Trophoblast cell (in vitro differentiated cells and primary cell): ENCODE data around the gene LDLRAP1.

Experiments
- DNase-seq, 2 donors: peaks; one replicate each; pipeline ENCODE4 v3.0.0-alpha.2; 2016
- H2AFZ ChIP-seq: 2 replicates; pipeline ENCODE4 v1.6.1; 2013; ENCODE audit warnings: low read length, moderate library complexity, mild to moderate bottlenecking; ENCODE audit not compliant: insufficient read depth, poor library complexity
- H2AK5ac ChIP-seq: 2 replicates; pipeline ENCODE4 v1.6.1; 2013; ENCODE audit warnings: mild to moderate bottlenecking, low read length
- H2BK120ac ChIP-seq: 2 replicates; pipeline ENCODE4 v1.6.1; 2013; ENCODE audit warnings: low read length, mild to moderate bottlenecking, moderate library complexity; ENCODE audit not compliant: insufficient read depth, poor library complexity
- H2BK12ac ChIP-seq: 2 replicates; pipeline ENCODE4 v1.6.1; 2013; ENCODE audit warnings: mild to moderate bottlenecking, low read length, moderate library complexity
- H2BK5ac ChIP-seq: 2 replicates; pipeline ENCODE4 v1.6.1; 2013; ENCODE audit warnings: low read length, low read depth, moderate library complexity, mild to moderate bottlenecking; ENCODE audit not compliant: poor library complexity
- H3K14ac ChIP-seq: 2 replicates; pipeline ENCODE4 v1.6.1; 2013; ENCODE audit warnings: mild to moderate bottlenecking, low read length
- H3K18ac ChIP-seq: 2 replicates; pipeline ENCODE4 v1.6.1; 2013; ENCODE audit warnings: mild to moderate bottlenecking, low read length
- H3K23ac ChIP-seq: 2 replicates; pipeline ENCODE4 v1.6.1; 2013; ENCODE audit warnings: low read length
- H3K27ac ChIP-seq: 2 replicates; pipeline ENCODE4 v1.5.1; 2013; ENCODE audit warnings: low read depth, mild to moderate bottlenecking, inconsistent platforms, low read length, moderate library complexity
- H3K27me3 ChIP-seq: 2 replicates; pipeline ENCODE4 v1.6.1; 2013; ENCODE audit warnings: inconsistent platforms, mild to moderate bottlenecking, low read length, moderate library complexity; ENCODE audit not compliant: insufficient read depth
- H3K36me3 ChIP-seq, 2 experiments: 1 replicate in 1 of 2; 2 replicates in 1 of 2; pipeline ENCODE4 v1.6.1; 2013; ENCODE audit warnings: low read length in 2 of 2, mild to moderate bottlenecking in 2 of 2, moderate library complexity in 1 of 2; ENCODE audit not compliant: insufficient read depth in 2 of 2, control insufficient read depth in 1 of 2
- H3K4ac ChIP-seq: 2 replicates; pipeline ENCODE4 v1.6.1; 2013; ENCODE audit warnings: low read depth, mild to moderate bottlenecking, low read length, moderate library complexity
- H3K4me1 ChIP-seq, 2 experiments: 1 replicate in 1 of 2; 2 replicates in 1 of 2; pipeline ENCODE4 v1.6.1; 2013; ENCODE audit warnings: low read length in 2 of 2, mild to moderate bottlenecking in 2 of 2, moderate library complexity in 1 of 2; ENCODE audit not compliant: insufficient read depth in 2 of 2, control insufficient read depth in 1 of 2
- H3K4me2 ChIP-seq: 2 replicates; pipeline ENCODE4 v1.6.1; 2013; ENCODE audit warnings: inconsistent platforms, mild to moderate bottlenecking, low read length, moderate library complexity
- H3K4me3 ChIP-seq: 2 replicates; pipeline ENCODE4 v1.5.1; 2013; ENCODE audit warnings: mild to moderate bottlenecking, low read depth, low read length, inconsistent platforms
- H3K79me1 ChIP-seq: one replicate; pipeline ENCODE4 v1.6.1; 2013; ENCODE audit warnings: low read length
- H3K79me2 ChIP-seq: 2 replicates; pipeline ENCODE4 v1.6.1; 2013; ENCODE audit warnings: low read length, mild to moderate bottlenecking; ENCODE audit not compliant: control insufficient read depth, insufficient read depth, poor library complexity
- H3K9ac ChIP-seq: 2 replicates; pipeline ENCODE4 v1.6.1; 2013; ENCODE audit warnings: mild to moderate bottlenecking, low read length
- H3K9me3 ChIP-seq: 2 replicates; pipeline ENCODE4 v1.6.1; 2013; ENCODE audit warnings: low read depth, mild to moderate bottlenecking, control low read depth, inconsistent platforms, low read length; ENCODE audit not compliant: insufficient read depth
- H4K12ac ChIP-seq: 2 replicates; pipeline ENCODE4 v1.6.1; 2013; ENCODE audit warnings: low read depth, mild to moderate bottlenecking, low read length, moderate library complexity
- H4K8ac ChIP-seq: 2 replicates; pipeline ENCODE4 v1.6.1; 2013; ENCODE audit warnings: low read depth, mild to moderate bottlenecking, low read length, moderate library complexity
- H4K91ac ChIP-seq: one replicate; pipeline ENCODE4 v1.6.1; 2013; ENCODE audit warnings: low read depth, mild to moderate bottlenecking, low read length, moderate library complexity
- WGBS: extraction: QIAGEN DNeasy Blood & Tissue Kit; methylation state at CpG from one replicate; pipeline ENCODE4 v1.1.7; 2013; ENCODE audit warnings: missing lambda C conversion rate; ENCODE audit not compliant: insufficient read length, insufficient coverage; ENCODE audit errors: extremely low coverage; 5-methylcytosine and 5-hydroxymethylcytosine counted together

LDLRAP1 gene

GRCh38 chr1:25534410-25534788 is 9.0 kb upstream of the LDLRAP1 start:
- Histone ChIP-seq H4K12ac (no peak overlapping the region), H3K23ac (no peak overlapping the region), H4K91ac (no peak overlapping the region), H4K8ac (no peak overlapping the region), H3K79me1 (no peaks in the 10 kb centered on the region), H2AFZ (no peak overlapping the region), H3K27ac (no peak overlapping the region), H3K4me2 (no peak overlapping the region), H3K9me3 (no peaks in the 10 kb centered on the region), H3K9ac (no peak overlapping the region), H3K36me3 (no peaks in the 10 kb centered on the region), H2BK5ac (no peak overlapping the region), H3K4me3 (no peak overlapping the region), H2BK12ac (no peak overlapping the region), H2BK120ac (no peak overlapping the region), H3K4me1 (peaks cover 6 to 7% of the 10 kb centered on the region in 2 experiments), H3K14ac (no peak overlapping the region), H3K4ac (no peak overlapping the region), H2AK5ac (no peak overlapping the region), H3K18ac (no peak overlapping the region), H3K27me3 (no peaks in the 10 kb centered on the region), H3K79me2 (no peaks in the 10 kb centered on the region)
- no CpG with 5 or more reads among the region's 4 CpGs for WGBS
- DNase-seq: no peak

GRCh38 chr1:25536124-25536523 is 7.3 kb upstream of the LDLRAP1 start:
- no peak overlapping the region for H4K91ac ChIP-seq
- no peaks in the 10 kb centered on the region for H3K36me3 ChIP-seq
- H4K8ac ChIP-seq: no peak overlapping the region
- no peak overlapping the region for H3K18ac ChIP-seq
- no CpG with 5 or more reads among the region's 3 CpGs for WGBS
- no peak for DNase-seq
- no peak overlapping the region for H2BK12ac ChIP-seq
- no peak overlapping the region for H3K23ac ChIP-seq
- no peak overlapping the region for H3K14ac ChIP-seq
- no peak overlapping the region for H3K4me3 ChIP-seq
- no peak overlapping the region for H3K27ac ChIP-seq
- no peaks in the 10 kb centered on the region for H3K79me2 ChIP-seq
- H2AFZ ChIP-seq: no peak overlapping the region
- H3K4me1 ChIP-seq: peaks cover 6 to 7% of the 10 kb centered on the region in 2 experiments
- no peaks in the 10 kb centered on the region for H3K79me1 ChIP-seq
- H2AK5ac ChIP-seq: no peak overlapping the region
- no peak overlapping the region for H2BK5ac ChIP-seq
- H3K4me2 ChIP-seq: no peak overlapping the region
- H3K27me3 ChIP-seq: no peaks in the 10 kb centered on the region
- H4K12ac ChIP-seq: no peak overlapping the region
- no peak overlapping the region for H2BK120ac ChIP-seq
- no peak overlapping the region for H3K9ac ChIP-seq
- H3K9me3 ChIP-seq: no peaks in the 10 kb centered on the region
- H3K4ac ChIP-seq: no peak overlapping the region

GRCh38 chr1:25537153-25537831 is 6.1 kb upstream of the LDLRAP1 start:
- no peak for DNase-seq

GRCh38 chr1:25538191-25538767 is 5.1 kb upstream of the LDLRAP1 start:
- H3K27me3 ChIP-seq: no peaks in the 10 kb centered on the region
- no peak overlapping the region for H3K9ac ChIP-seq
- H3K18ac ChIP-seq: no peak overlapping the region
- H4K8ac ChIP-seq: no peak overlapping the region
- no peak overlapping the region for H2BK5ac ChIP-seq
- H3K4me3 ChIP-seq: no peak overlapping the region
- no peak overlapping the region for H3K14ac ChIP-seq
- no peaks in the 10 kb centered on the region for H3K79me2 ChIP-seq
- no peak overlapping the region for H2AFZ ChIP-seq
- no CpG with 5 or more reads among the region's 4 CpGs for WGBS
- no peak overlapping the region for H3K27ac ChIP-seq
- no peak overlapping the region for H3K4ac ChIP-seq
- peaks cover 6 to 7% of the 10 kb centered on the region in 2 experiments for H3K4me1 ChIP-seq
- DNase-seq: peak; percentile 95 to 96
- H3K4me2 ChIP-seq: no peak overlapping the region
- H3K36me3 ChIP-seq: no peaks in the 10 kb centered on the region
- H2BK12ac ChIP-seq: no peak overlapping the region
- no peak overlapping the region for H3K23ac ChIP-seq
- no peak overlapping the region for H2AK5ac ChIP-seq
- no peak overlapping the region for H4K91ac ChIP-seq
- no peaks in the 10 kb centered on the region for H3K9me3 ChIP-seq
- no peaks in the 10 kb centered on the region for H3K79me1 ChIP-seq
- no peak overlapping the region for H4K12ac ChIP-seq
- no peak overlapping the region for H2BK120ac ChIP-seq

More at GRCh38 chr1:25537153-25537831, 6.1 kb upstream of the LDLRAP1 start:
- Histone ChIP-seq H3K23ac (no peak overlapping the region), H3K27me3 (no peaks in the 10 kb centered on the region), H3K4me3 (no peak overlapping the region), H3K27ac (no peak overlapping the region), H3K36me3 (no peaks in the 10 kb centered on the region), H3K4ac (no peak overlapping the region), H3K9ac (no peak overlapping the region), H2AK5ac (no peak overlapping the region), H2BK120ac (no peak overlapping the region), H3K9me3 (no peaks in the 10 kb centered on the region), H3K14ac (no peak overlapping the region), H3K4me2 (no peak overlapping the region), H3K79me2 (no peaks in the 10 kb centered on the region), H2BK12ac (peak overlapping the region; percentile 3), H4K91ac (no peak overlapping the region), H2BK5ac (no peak overlapping the region), H3K79me1 (no peaks in the 10 kb centered on the region), H3K4me1 (peaks cover 6 to 7% of the 10 kb centered on the region in 2 experiments), H2AFZ (no peak overlapping the region), H4K12ac (no peak overlapping the region), H3K18ac (no peak overlapping the region), H4K8ac (no peak overlapping the region)
- WGBS: no CpG with 5 or more reads among the region's 7 CpGs
